NCI-H1092 treated with DMSO at 0.1 percent for 48 hours (cell line): Measurements from ENCODE around the gene IFNA4.

Experiments used
- DNase-seq: peaks from one replicate; lab custom pipeline; 2025; lab: John Stamatoyannopoulos, UW

IFNA4 gene

DNA sequence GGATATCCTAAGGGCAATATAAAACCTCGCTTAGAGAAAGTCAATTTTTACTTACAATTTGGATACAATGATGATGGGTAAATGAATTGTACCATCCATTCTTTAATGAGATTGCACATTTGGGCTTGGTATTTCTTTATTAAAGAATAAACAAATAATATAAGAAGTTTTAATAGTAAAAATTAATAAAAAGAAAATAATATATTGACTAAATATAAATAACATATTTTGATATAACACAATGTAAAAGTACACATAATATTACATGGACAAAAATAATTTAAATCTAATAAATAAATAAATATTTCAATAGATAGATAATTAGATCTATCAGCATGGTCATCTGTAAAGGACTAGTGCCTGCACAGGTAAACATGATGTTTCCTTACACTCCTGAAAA, 21.9 kb downstream of the IFNA4 start:
- no peak for DNase-seq

DNA sequence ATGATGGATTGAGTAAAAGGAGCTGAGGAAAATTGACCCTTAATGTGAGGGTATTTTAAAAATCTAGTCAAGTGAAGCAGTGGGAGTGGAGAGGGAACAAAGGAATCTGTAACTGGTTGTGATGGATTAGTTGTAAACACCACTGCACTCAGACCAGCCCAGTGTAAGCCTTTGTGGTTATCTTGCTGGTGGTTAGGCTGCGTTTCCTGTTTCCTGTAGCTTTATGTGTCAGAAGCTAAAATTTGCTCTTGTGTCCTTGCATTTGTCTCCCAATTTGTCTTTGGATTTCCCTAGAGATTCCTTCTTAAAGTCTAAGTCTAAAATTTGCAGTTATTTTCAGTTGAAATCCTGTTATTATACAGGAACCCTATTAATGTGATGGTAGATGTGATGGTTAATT, 27.2 kb downstream of the IFNA4 start:
- DNase-seq, result no peak

DNA sequence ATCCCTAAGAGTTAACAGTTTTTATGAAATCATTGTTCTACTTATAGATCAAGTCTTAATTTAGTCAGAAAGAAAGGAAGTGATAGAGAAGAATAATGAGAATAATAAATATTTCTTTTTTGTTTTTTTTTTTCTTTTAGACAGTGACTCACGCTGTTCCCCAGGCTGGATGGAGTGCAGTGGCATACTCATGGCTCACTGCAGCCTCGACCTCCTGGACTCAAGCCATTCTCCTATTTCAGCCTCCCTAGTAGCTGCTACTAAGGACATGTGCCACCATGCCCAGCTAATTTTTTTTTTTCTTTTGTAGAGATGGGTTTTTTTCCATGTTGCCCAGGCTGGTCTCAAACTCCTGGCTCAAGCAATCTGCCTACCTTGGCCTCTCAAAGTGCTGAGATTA, 31.9 kb downstream of the IFNA4 start:
- no peak for DNase-seq

GRCh38 chr9:21154018-21154608, 33.3 kb downstream of the IFNA4 start:
- DNase-seq, result peak; percentile 4

DNA sequence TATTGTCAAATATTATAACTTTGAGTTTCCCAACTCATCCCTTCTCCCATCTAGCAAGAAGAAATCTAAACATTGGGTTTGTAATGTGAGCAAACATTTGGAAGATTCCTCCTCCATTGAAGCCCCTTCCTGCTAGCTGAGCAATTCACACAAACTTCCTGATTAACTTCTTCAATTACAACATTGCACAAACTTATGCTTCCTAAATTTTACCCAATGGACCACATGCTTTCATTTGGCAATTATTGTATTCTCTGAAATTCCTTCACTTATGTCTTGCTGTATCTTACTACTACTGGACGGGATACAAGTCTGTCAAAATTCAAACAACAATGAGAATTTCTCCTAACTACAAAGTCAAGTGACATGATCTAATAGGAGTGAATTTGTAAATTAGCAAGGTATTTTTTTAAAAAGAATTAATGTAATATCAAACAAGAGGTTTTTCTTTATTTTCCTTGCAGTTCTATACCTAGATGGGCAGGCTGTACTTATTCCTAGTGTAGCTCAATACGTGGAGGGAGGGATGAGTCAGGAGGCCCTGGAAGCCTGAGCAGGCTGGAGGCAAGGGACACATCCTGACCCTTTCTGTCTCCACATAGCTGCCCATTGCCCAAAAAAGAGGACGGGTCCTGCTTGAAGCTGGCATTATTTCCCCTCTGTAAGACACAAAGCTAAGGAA, 33.9 kb downstream of the IFNA4 start:
- no peak for DNase-seq

- DNase-seq, result no peak
These were observed 42.8 kb downstream of the IFNA4 start for GRCh38 chr9:21144603-21145002.

DNA sequence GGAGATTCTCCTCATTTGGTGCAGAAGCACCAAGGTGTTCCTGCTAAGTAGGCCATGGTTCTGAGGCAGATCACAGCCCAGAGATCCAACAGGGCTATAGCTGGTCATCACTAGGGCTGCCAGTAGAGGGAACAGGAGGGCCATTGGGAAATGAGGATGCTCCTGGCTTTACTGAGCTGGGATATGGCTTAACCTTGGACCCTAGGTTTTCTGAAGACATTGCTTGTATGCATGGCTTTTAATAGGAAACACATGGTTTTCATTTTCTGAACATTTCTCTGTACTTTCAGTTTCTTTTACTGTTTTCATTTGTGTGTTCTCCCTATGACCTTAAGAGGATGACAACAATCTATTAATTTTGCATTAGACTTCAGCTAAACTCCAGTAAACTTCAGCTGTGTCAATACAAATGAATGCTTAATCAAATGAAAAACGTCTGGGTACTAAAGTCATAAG, 45.9 kb downstream of the IFNA4 start, which contains the start of gene IFNW1:
IFNW1 (minus strand) TSS at position 406 of the 456 bp plus-strand sequence; CDS start at position 144, 262 bp downstream.
- DNase-seq, result no peak

GRCh38 chr9:21137020-21137419, 50.4 kb downstream of the IFNA4 start:
- DNase-seq, result no peak
